Right ventricle myocardium inferior (tissue), 1 donor: ENCODE data around the gene BAIAP2. TPM values are rescaled to one million over a fixed set of nuclear protein-coding genes. Genes with fewer than 3 reads are reported as not detected.

Experiments used
- ATAC-seq: fragments of 200-7000 bp; cut with Tn5 transposase; one replicate; pipeline ENCODE4 v1.9.1; 2020; ENCODE audit warnings: mild to moderate bottlenecking, moderate library complexity
- DNase-seq: peaks from one replicate; pipeline ENCODE4 v3.0.0; 2021; ENCODE audit errors: missing footprints
- intact Hi-C: fragments of 100-400 bp; cut with DNase I; formaldehyde crosslinking; loops from one replicate; pipeline ENCODE4 v1.11.0; 2022
- total RNA-seq: library from RNA; stranded (reverse); fragmentation: NEBNext Ultra II Directional; extraction: Animal tissue kit (Norgen Biotek cat#: 25700); gene quantifications from one replicate; pipeline ENCODE4 v1.2.1, GENCODE V29; 2021
- donor health status: DM: no; HTN: yes; CAD: no; lungs with severe emphysema.

Gene BAIAP2
- total RNA-seq, 1 donor from 2014 or later = 32.1 TPM

- intact Hi-C loops = no loop called here
- ATAC-seq (no peak), DNase-seq (no peak)
Observed at GRCh38 chr17:81124377-81124776, 89.4 kb downstream of the BAIAP2 start.

- DNase-seq = no peak
- ATAC-seq = peak; percentile 41
- intact Hi-C loops = no loop called here
Observed at GRCh38 chr17:81125573-81126081, 90.7 kb downstream of the BAIAP2 start.

- intact Hi-C loops = no loop called here
- no peak for ATAC-seq
- DNase-seq = no peak
Observed at GRCh38 chr17:81126281-81127132, 91.6 kb downstream of the BAIAP2 start.

- no peak for DNase-seq
- intact Hi-C loops = no loop called here
- ATAC-seq = no peak
Observed at GRCh38 chr17:81127133-81127455, 92.1 kb downstream of the BAIAP2 start.

- no peak for ATAC-seq
- no peak for DNase-seq
- intact Hi-C loops = no loop called here
Observed at GRCh38 chr17:81127526-81128177, 92.7 kb downstream of the BAIAP2 start.

GRCh38 chr17:81128338-81128737 is 93.4 kb downstream of the BAIAP2 start:
- DNase-seq (no peak), ATAC-seq (no peak)
- intact Hi-C loops = no loop called here

GRCh38 chr17:81128774-81129173 is 93.8 kb downstream of the BAIAP2 start:
- no peak for DNase-seq
- ATAC-seq = no peak
- intact Hi-C loops = no loop called here

- DNase-seq (no peak), ATAC-seq (no peak)
- intact Hi-C loops = no loop called here
Observed at GRCh38 chr17:81129289-81129688, 94.3 kb downstream of the BAIAP2 start.

- intact Hi-C loops = no loop called here
- ATAC-seq (no peak), DNase-seq (no peak)
Observed at GRCh38 chr17:81129711-81130367, 94.9 kb downstream of the BAIAP2 start.

- intact Hi-C loops = no loop called here
- DNase-seq (no peak), ATAC-seq (no peak)
Observed at GRCh38 chr17:81130385-81131361, 95.7 kb downstream of the BAIAP2 start.

GRCh38 chr17:81131486-81132196 is 96.7 kb downstream of the BAIAP2 start:
- DNase-seq (no peak), ATAC-seq (no peak)
- intact Hi-C loops = no loop called here

- no peak for ATAC-seq
- intact Hi-C loops = no loop called here
Observed at GRCh38 chr17:81132197-81132540, 97.2 kb downstream of the BAIAP2 start.

GRCh38 chr17:81132770-81133723 is 98.1 kb downstream of the BAIAP2 start:
- DNase-seq (no peak), ATAC-seq (no peak)
- intact Hi-C loops = no loop called here

More at GRCh38 chr17:81132197-81132540, 97.2 kb downstream of the BAIAP2 start:
- DNase-seq = no peak

- ATAC-seq = no peak
- no peak for DNase-seq
- intact Hi-C loops = no loop called here
Observed at GRCh38 chr17:81134064-81134781, 99.3 kb downstream of the BAIAP2 start.

- ATAC-seq (no peak), DNase-seq (no peak)
- intact Hi-C loops = no loop called here
Observed at GRCh38 chr17:81135505-81136278, 100.7 kb downstream of the BAIAP2 start.

GRCh38 chr17:81136366-81136765 is 101.4 kb downstream of the BAIAP2 start:
- no peak for ATAC-seq
- intact Hi-C loops = no loop called here
- no peak for DNase-seq
